ENCODE measurements around the gene TMCC2.

TMCC2 gene

GRCh38 chr1:205310976-205311704, 83.4 kb downstream of the TMCC2 start:
- DNase-seq = no peak

DNA sequence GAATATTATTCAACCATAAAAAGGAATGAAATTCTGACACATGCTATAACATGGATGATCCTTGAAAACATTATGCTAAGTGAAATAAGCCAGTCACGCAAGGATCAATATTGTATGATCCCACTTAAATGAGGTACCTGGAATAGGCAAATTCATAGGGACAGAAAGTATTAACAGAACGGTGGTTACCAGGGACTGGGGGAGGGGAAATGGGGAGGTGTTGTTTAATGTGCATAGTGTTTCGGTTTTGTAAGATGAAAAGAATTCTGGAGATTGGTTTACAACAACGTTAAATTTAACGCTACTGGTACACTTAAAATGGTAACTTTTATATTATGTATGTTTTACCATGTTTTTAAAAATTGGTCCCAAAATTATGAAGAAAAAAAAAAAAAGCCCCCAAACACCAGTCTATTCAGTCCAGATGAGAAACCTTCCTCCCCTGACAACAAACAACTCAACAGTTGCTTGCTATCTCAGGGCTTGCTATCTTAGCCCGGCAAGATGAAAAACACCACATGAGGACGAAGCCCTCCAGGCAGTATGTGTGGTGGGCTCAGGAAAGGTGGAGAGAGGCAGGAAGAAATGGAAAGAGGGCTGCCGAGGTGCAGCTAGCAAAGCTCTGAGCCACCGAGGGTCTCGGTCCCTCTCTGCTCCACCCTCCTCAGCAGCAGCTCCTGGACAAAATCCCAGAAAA, 85.3 kb downstream of the TMCC2 start:
- DNase-seq = no peak

DNA sequence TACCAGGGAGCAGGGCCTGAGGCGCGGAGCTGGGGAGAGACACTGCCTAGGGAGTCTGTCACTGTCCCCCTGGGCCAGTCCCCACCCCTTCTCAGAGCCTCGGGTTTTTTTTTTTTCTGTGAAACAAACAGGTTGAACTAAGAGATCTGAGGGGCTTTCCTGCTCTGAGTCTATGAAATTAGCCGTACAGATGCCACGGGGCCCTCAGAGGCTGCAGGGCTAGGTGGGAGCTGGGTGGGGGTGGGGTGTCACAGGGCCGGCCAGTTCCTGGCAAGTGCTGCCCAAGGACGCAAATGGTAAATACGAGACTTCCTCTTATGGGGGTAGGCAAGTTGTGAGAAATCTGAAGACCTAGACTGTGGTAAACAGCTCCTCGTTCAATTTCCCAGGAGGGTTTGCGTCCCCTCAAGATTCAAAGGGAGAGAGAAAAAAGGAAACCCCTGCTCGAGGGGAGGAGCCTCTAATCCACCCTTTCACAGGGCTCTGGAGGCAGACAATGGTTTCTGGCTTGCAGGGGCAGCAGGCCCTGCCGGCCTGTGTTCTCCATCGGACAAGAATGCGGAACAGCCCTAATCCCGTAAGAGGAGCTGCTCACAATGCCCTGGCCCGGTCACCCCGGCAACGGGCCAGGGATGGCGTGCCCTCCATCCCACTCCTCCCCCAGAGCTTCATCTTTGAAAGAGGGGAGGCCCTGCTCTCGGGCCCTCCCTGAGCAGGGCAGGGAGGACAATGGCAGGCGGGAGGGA, 86.0 kb downstream of the TMCC2 start:
- no peak for DNase-seq

- DNase-seq = no peak
Measured at GRCh38 chr1:205315008-205315618, 87.4 kb downstream of the TMCC2 start.

- DNase-seq = no peak
Measured at GRCh38 chr1:205316161-205316566, 88.4 kb downstream of the TMCC2 start.

GRCh38 chr1:205317311-205317917, 89.7 kb downstream of the TMCC2 start:
- no peak for DNase-seq

GRCh38 chr1:205318231-205318991, 90.7 kb downstream of the TMCC2 start:
- no peak for DNase-seq

- DNase-seq = no peak
Measured at GRCh38 chr1:205319081-205320018, 91.6 kb downstream of the TMCC2 start.

GRCh38 chr1:205321162-205321958, 93.6 kb downstream of the TMCC2 start, which contains the start of gene NUAK2:
TSS of gene NUAK2 (minus strand) at chr1:205321745. CDS start at chr1:205321628, 117 bp downstream.
- peak; percentile 75 for DNase-seq

GRCh38 chr1:205321959-205322283, 94.2 kb downstream of the TMCC2 start:
- DNase-seq = no peak

Data from activated CD4-positive, alpha-beta T cell treated with anti-CD3 and anti-CD28 coated beads for 1 hour (primary cell).